HEK293T (cell line): ENCODE results near the gene MYOG.

ENCODE experiments used
- CTCF ChIA-PET: fragments of 350-600 bp; formaldehyde crosslinking; extraction: SDS; loops from one replicate; lab custom pipeline; 2021; ENCODE audit warnings: antibody characterized with exemption, inconsistent platforms; lab: Yijun Ruan, JAX
- POLR2A ChIA-PET: fragments of 350-600 bp; formaldehyde crosslinking; extraction: SDS; loops from one replicate; lab custom pipeline; 2020; ENCODE audit warnings: antibody characterized with exemption, inconsistent platforms; lab: Yijun Ruan, JAX
- DNase-seq: peaks from one replicate; pipeline ENCODE4 v3.0.0; 2012; ENCODE audit warnings: mixed read lengths; ENCODE audit errors: extremely low spot score
- ARNT ChIP-seq: fragments of 450-650 bp; IDR thresholded peaks from 2 replicates; pipeline ENCODE4 v1.6.1; 2017; ENCODE audit warnings: mild to moderate bottlenecking
- BHLHE40 ChIP-seq: fragments of 450-650 bp; IDR thresholded peaks from 2 replicates; pipeline ENCODE4 v1.6.1; 2016; ENCODE audit warnings: mild to moderate bottlenecking, moderate library complexity, borderline replicate concordance
- CTBP1 ChIP-seq: fragments of 450-650 bp; IDR thresholded peaks from 2 replicates; pipeline ENCODE4 v1.6.1; 2016; ENCODE audit warnings: borderline replicate concordance
- ELF4 ChIP-seq: fragments of 450-650 bp; IDR thresholded peaks from 2 replicates; pipeline ENCODE4 v1.6.1; 2017; ENCODE audit warnings: antibody characterized with exemption
- FOXA1 ChIP-seq: fragments of 450-650 bp; IDR thresholded peaks from 2 replicates; pipeline ENCODE4 v1.6.1; 2016; ENCODE audit warnings: mild to moderate bottlenecking
- FOXK2 ChIP-seq: fragments of 450-650 bp; IDR thresholded peaks from 2 replicates; pipeline ENCODE4 v1.6.1; 2016; ENCODE audit warnings: mild to moderate bottlenecking
- FOXM1 ChIP-seq: fragments of 450-650 bp; IDR thresholded peaks from 2 replicates; pipeline ENCODE4 v1.6.1; 2017; ENCODE audit warnings: mild to moderate bottlenecking, borderline replicate concordance
- HDGF ChIP-seq: fragments of 450-650 bp; IDR thresholded peaks from 2 replicates; pipeline ENCODE4 v1.6.1; 2017; ENCODE audit warnings: antibody characterized with exemption, borderline replicate concordance
- L3MBTL2 ChIP-seq: fragments of 450-650 bp; conservative IDR thresholded peaks from 2 replicates; pipeline ENCODE4 v1.6.1; 2016; ENCODE audit warnings: mild to moderate bottlenecking
- LEF1 ChIP-seq: fragments of 450-650 bp; IDR thresholded peaks from 2 replicates; pipeline ENCODE4 v1.6.1; 2017; ENCODE audit warnings: mild to moderate bottlenecking, borderline replicate concordance
- NFRKB ChIP-seq: fragments of 450-650 bp; IDR thresholded peaks from 2 replicates; pipeline ENCODE4 v1.6.1; 2016; ENCODE audit warnings: mild to moderate bottlenecking, moderate library complexity
- SP1 ChIP-seq: fragments of 450-650 bp; IDR thresholded peaks from 2 replicates; pipeline ENCODE4 v1.6.1; 2017
- SUZ12 ChIP-seq: fragments of 450-650 bp; IDR thresholded peaks from 2 replicates; pipeline ENCODE4 v1.6.1; 2016; ENCODE audit warnings: mild to moderate bottlenecking
- TARDBP ChIP-seq: fragments of 450-650 bp; IDR thresholded peaks from 2 replicates; pipeline ENCODE4 v1.6.1; 2016
- ZNF384 ChIP-seq: fragments of 450-650 bp; IDR thresholded peaks from 2 replicates; pipeline ENCODE4 v1.6.1; 2016
- TF ChIP-seq, protein P1 (sequence below): fragments of 450-650 bp; IDR thresholded peaks from 2 replicates; pipeline ENCODE4 v1.6.1; 2016

The MYOG gene

DNA sequence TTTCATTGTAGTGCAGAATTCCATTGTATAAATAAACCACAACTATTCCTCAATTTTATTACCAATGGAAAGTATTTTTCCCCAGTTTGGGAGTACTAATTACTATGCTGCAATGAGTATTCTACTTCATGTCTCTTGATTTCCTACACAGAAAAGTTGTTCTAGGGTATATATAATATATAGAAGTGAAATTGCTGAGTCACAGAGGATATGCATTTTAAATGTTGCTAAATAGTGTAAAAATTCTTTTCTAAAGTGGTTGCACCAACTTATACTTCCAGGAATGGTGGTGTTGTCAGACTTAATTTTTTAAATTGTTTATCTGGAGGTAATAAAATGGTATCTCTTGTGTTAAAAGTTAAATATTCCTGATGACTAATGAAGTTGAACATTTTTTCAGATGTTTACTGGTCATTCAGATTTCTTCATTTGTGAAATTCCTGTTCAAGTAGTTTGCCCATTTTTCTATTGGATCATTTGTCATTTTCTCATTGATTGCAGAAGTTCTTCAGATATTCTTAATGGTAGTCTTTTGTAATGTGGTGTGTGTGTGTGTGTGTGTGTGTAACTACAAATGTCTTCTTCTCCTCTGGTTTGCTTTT is 19.1 kb upstream of the MYOG start:
- ChIA-PET POLR2A (no interaction called here), CTCF (no interaction called here)
- no peak for DNase-seq
- TF ChIP-seq ELF4 (no peak), ARNT (no peak), TARDBP (no peak), L3MBTL2 (no peak), NFRKB (no peak), ZNF384 (no peak), FOXK2 (no peak), FOXM1 (no peak), HDGF (no peak), SP1 (no peak), FOXA1 (no peak), SUZ12 (no peak), LEF1 (no peak), CTBP1 (no peak), BHLHE40 (no peak)
- TF ChIP-seq, protein P1, sequence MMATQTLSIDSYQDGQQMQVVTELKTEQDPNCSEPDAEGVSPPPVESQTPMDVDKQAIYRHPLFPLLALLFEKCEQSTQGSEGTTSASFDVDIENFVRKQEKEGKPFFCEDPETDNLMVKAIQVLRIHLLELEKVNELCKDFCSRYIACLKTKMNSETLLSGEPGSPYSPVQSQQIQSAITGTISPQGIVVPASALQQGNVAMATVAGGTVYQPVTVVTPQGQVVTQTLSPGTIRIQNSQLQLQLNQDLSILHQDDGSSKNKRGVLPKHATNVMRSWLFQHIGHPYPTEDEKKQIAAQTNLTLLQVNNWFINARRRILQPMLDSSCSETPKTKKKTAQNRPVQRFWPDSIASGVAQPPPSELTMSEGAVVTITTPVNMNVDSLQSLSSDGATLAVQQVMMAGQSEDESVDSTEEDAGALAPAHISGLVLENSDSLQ = no peak

DNA sequence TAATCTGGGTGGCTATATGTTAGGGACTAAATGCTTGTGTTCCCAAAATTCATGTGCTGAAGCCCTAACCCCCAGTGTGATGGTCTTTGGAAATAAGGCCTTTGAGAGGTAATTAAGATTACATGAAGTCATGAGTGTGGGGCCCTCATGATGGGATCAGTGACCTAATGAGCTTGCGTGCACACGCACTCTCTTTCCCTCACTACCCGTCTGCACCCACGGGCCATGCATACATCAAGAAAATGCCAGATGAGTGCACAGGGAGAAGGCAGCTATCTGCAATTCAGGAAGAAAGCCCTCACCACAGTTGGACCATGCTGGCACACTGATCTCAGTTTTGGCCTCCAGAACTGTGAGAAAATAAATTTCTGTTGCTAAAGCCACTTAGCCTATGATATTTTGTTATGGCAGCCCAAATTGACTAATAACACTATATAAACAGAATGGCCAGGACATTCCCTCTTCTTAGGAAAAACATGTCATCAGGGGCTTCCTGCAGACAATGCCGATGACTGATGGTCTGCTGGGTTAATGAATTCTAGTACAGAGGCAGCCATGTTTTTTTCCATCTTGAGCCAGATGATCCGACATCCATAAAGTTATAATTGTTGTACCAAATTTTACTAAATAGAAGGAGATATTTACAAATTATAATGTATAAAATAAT is 18.1 kb upstream of the MYOG start:
- DNase-seq = no peak
- POLR2A ChIA-PET = no interaction called here
- TF ChIP-seq ZNF384 (no peak), ARNT (no peak), NFRKB (no peak), LEF1 (no peak), FOXK2 (no peak), FOXA1 (no peak), BHLHE40 (no peak), CTBP1 (no peak), FOXM1 (no peak)
- CTCF ChIA-PET = interaction anchor here (0.5 to 1.0 kb wide), 2 partner anchors 45 to 64 kb away, joined by 3 read pairs; no protein-coding TSS in a partner anchor

DNA sequence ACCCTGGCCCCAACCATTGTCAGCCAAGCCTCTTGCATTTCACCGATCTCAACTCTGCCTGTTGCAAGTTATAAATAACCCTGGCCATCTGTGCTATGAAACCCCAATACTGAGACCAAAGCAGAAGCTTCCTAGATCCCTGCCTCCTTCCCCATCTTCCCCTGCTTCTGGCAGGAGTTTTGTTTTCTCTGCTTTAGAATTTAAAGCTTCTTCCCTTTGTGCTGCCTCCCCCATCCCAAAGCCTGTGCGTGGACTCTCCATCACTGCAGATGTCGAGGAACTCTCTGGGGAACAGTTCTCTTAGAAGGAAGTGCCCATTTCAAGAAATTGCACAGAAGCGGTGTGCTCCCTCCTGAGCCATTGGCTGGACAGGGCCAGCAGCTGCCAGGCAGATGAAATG is 17.4 kb upstream of the MYOG start:
- POLR2A ChIA-PET = no interaction called here
- no peak for TF ChIP-seq FOXM1
- no peak for TF ChIP-seq CTBP1
- no peak for TF ChIP-seq TARDBP
- no peak for TF ChIP-seq HDGF
- no peak for TF ChIP-seq SP1
- TF ChIP-seq L3MBTL2 = no peak
- no peak for TF ChIP-seq LEF1
- no peak for TF ChIP-seq SUZ12
- TF ChIP-seq ZNF384 = no peak
- no peak for TF ChIP-seq FOXK2
- TF ChIP-seq, protein P1 = no peak
- no peak for TF ChIP-seq ELF4
- no peak for TF ChIP-seq NFRKB
- TF ChIP-seq BHLHE40 = no peak
- CTCF ChIA-PET = interaction anchor here (0.6 to 1.0 kb wide), 2 partner anchors 63 to 237 kb away, joined by 3 read pairs; no protein-coding TSS in a partner anchor
- no peak for DNase-seq

DNA sequence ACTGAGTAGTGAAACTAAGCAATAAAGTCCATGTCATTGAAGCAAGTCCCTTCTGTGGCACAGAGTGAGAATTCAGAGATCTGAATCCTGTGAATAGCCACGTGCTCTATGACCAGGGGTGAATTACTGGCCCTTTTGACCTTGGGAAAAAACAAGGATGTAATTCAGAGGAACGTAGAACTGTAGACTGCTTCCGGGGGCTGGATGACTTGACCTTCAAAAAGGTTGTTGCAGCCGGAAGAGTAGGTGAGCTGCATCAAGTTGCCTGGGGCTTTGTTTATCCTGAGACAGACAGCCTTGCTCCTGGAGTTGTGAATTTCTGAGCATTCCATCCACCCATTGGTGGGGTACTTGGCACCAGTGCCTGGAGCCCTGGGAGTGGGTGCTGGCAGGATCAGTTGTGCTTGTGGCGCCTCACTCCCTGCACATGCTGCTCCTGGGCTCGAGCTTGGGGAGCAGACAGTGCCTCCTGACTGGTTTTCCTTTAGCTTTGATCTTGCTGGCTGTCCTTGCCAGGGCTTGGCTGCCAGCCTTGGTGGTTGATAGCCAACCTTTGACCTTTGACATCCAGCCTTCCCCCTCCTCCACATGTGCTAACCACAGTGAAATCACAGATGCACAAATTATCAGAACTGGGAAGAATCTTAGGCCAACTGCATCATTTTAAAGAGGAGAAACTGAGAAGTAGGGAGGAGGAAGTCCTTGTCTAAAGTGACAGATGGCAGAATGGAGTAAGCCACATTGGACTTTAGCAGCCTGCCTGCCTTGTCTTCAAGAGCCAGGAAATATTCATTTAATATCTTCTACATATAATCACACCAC is 16.2 kb upstream of the MYOG start:
- ChIA-PET CTCF (no interaction called here), POLR2A (no interaction called here)
- DNase-seq = no peak
- TF ChIP-seq ZNF384 (no peak), BHLHE40 (no peak), HDGF (no peak), L3MBTL2 (no peak), LEF1 (no peak), TARDBP (no peak), ELF4 (no peak), SUZ12 (no peak), CTBP1 (no peak), ARNT (no peak), FOXM1 (no peak), NFRKB (no peak), FOXK2 (no peak), FOXA1 (no peak), SP1 (no peak)
- TF ChIP-seq, protein P1 = no peak

DNA sequence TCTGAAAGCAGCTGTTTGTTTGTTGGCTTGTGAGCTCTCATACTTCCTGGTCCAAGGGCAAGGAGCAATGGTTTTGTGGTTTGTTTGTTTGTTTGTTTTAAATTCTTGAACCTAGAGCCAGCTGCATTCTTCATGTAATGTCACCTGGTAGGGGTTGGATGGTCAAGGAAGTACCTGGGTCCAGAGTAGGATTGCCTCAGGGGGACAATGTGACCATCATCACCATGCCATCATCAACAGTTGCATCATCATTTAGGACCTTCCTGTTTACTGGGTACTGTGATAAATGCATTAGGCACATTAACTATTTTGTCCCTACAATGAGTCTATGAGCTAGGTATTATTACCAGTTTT is 14.7 kb upstream of the MYOG start:
- ChIA-PET CTCF (no interaction called here), POLR2A (no interaction called here)
- no peak for DNase-seq

More for the DNA sequence above, 14.7 kb upstream of the MYOG start:
- no peak for TF ChIP-seq TARDBP
